SJSA1 (cell line): ENCODE measurements around the gene ATF3. TPM values are rescaled to one million over a fixed set of nuclear protein-coding genes. Genes with fewer than 3 reads are reported as not detected.

Experiments used
- DNase-seq, 2 experiments: peaks; one replicate each; pipeline ENCODE4 v3.0.0-alpha.2; 2015 to 2020; ENCODE audit warnings: low spot score in 2 of 2, low read depth in 1 of 2
- H3K27ac ChIP-seq: fragments of 250-450 bp; sonication (Bioruptor Pico); 2 replicates; pipeline ENCODE4 v1.5.1; 2020; ENCODE audit warnings: mild to moderate bottlenecking, moderate library complexity
- H3K27me3 ChIP-seq: fragments of 250-450 bp; sonication (Bioruptor Pico); replicated peaks from 2 replicates; pipeline ENCODE4 v1.5.1; 2020; ENCODE audit warnings: mild to moderate bottlenecking, moderate library complexity
- H3K36me3 ChIP-seq: fragments of 250-450 bp; sonication (Bioruptor Pico); 2 replicates; pipeline ENCODE4 v1.5.1; 2020; ENCODE audit warnings: mild to moderate bottlenecking
- H3K4me1 ChIP-seq: fragments of 250-450 bp; sonication (Bioruptor Pico); replicated peaks from 2 replicates; pipeline ENCODE4 v1.6.1; 2021; ENCODE audit warnings: mild to moderate bottlenecking
- H3K4me3 ChIP-seq: fragments of 250-450 bp; sonication (Bioruptor Pico); 2 replicates; pipeline ENCODE4 v1.5.1; 2020; ENCODE audit warnings: mild to moderate bottlenecking
- H3K9me3 ChIP-seq: fragments of 250-450 bp; sonication (Bioruptor Pico); replicated peaks from 2 replicates; pipeline ENCODE4 v1.5.1; 2020; ENCODE audit warnings: mild to moderate bottlenecking
- total RNA-seq: library from RNA; depleted of rRNA; stranded (reverse); fragments of >200 nt; shearing (Covaris generic); gene quantifications from 2 replicates; pipeline ENCODE4 v1.2.3, GENCODE V29; 2014

Gene ATF3
- total RNA-seq, 1 experiment from 2014 or later: 14.9 TPM

DNA sequence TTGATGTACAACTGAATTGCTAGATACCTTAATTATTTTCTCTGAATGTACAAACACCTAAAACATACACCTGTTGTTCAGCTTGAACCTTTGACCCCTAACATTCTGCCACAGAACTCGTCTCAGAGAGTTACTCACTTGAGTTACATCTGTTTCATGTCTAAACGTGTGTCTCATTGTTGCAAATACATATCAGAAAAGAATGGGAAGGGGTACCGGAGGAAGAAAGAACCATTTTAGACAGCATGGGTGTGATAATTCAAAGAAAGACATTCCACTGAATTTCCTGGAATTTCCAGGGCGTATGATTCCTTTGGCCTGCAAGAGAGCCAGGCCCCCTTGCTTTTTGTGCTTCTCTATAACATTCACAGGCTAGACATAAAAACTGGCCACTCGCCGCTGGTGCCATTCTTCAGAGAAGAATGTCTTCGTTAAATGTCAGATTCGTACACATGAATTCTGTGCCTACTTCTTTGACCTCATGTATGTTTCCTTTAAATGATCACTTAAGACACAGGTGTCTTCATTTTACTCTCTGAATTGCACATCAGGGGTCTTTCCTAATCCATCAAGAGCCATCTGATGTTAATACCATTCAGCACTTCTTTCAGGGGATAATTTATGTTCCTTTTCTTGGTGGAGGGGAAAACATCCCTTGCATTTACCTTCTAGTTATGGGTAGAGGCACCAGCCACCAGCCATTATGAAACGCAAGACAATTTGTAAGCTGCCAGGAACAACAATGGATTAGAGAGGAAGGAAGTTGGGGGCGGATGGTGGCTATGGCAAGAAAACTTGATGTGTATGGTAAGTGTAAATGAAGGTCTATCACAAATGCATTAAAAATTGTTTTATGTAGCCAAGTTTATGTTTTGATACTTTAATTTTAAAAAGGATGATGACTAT, 12.7 kb downstream of the ATF3 start:
- no peaks in the 10 kb centered on the region for H3K27me3 ChIP-seq
- peaks cover 46% of the 10 kb centered on the region for H3K36me3 ChIP-seq
- H3K9me3 ChIP-seq: no peaks in the 10 kb centered on the region
- no peak overlapping the region for H3K4me3 ChIP-seq
- no peak overlapping the region for H3K27ac ChIP-seq
- no peaks in the 10 kb centered on the region for H3K4me1 ChIP-seq
- DNase-seq: no peak

DNA sequence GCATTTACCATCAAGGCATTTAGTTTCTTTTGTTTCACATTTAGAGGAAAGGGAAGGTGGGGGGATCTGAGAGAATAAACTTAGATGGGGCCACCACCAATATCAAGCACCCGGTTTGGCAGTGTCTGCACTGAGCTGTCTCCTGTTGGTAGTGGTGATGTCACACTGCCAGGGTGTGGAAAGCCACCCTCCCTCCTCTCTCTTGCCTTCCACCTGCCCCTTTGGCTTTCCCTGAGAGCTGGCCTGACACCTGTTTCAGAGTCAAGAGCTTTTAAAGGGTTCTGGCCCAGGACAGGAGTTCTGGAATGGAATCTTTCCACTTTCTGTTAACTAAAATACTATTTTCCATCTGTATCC, 13.4 kb downstream of the ATF3 start:
- no peak for DNase-seq
- H3K9me3 ChIP-seq: no peaks in the 10 kb centered on the region
- H3K36me3 ChIP-seq: peaks cover 40% of the 10 kb centered on the region
- H3K27ac ChIP-seq: no peak overlapping the region
- no peaks in the 10 kb centered on the region for H3K27me3 ChIP-seq
- no peaks in the 10 kb centered on the region for H3K4me1 ChIP-seq
- no peak overlapping the region for H3K4me3 ChIP-seq

DNA sequence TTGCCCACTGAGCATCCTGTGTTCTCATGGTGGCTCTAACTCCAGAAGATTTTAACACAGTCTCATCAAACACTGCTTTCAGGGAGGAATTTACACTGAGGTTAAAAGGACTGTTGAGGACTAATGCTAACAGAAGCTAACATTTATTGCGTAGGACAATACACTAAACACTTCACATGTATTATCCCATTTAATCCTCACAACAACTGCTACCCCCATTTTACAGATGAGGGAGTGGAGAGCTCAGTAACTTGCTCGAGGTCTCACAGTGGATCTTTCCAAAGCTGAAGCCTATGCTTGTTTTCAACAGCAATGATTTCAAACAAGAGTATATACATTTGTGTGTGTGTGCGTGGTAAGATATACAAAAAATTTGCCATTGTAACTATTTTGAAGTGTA, 13.9 kb downstream of the ATF3 start:
- no peak for DNase-seq
- peaks cover 1% of the 10 kb centered on the region for H3K4me1 ChIP-seq
- H3K27ac ChIP-seq: no peak overlapping the region

DNA sequence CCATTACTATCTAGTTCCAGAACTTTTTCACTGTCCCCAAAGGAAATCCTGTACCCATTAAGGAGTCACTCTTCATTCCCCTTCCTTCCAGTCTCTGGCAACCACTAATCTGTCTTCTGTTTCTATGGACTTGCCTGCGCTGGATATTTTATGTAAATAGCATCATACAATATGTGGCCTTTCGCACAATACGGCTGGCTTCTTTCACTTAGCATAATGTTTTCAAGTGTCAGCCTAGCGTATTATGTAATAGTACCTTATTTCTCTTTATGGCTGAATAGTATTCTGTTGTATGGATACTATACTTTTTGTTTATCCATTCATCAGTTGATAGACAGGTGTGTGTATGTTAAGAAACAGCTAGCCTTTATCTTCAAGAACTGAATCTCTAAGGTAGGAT, 14.3 kb downstream of the ATF3 start:
- Histone ChIP-seq H3K4me1 (peaks cover 6% of the 10 kb centered on the region), H3K9me3 (no peaks in the 10 kb centered on the region), H3K27me3 (no peaks in the 10 kb centered on the region), H3K4me3 (no peak overlapping the region), H3K36me3 (peaks cover 30% of the 10 kb centered on the region), H3K27ac (no peak overlapping the region)
- no peak for DNase-seq

More for the DNA sequence above, 13.9 kb downstream of the ATF3 start:
- peaks cover 34% of the 10 kb centered on the region for H3K36me3 ChIP-seq
- H3K27me3 ChIP-seq: no peaks in the 10 kb centered on the region
- no peaks in the 10 kb centered on the region for H3K9me3 ChIP-seq
- H3K4me3 ChIP-seq: no peak overlapping the region

DNA sequence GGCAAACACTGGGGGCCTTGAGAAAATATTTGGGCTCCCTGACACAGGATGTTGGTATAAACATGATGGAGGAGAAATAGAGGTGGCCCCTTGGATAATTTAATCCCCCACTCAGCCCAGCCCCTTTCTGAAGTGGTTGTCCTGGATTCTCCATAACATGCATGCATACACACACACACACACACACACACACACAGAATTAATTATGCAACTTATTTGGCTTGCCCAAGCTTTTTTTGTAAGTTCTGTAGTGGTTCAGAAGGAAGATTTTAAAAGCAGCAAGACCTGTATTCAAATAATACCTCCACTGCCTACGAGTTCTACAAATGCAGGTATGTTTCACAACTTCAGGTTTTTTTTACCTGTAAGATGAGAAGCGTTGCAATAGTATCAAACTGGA, 15.0 kb downstream of the ATF3 start:
- Histone ChIP-seq H3K4me3 (no peak overlapping the region), H3K27ac (no peak overlapping the region), H3K4me1 (peaks cover 13% of the 10 kb centered on the region), H3K36me3 (peaks cover 23% of the 10 kb centered on the region), H3K27me3 (no peaks in the 10 kb centered on the region), H3K9me3 (no peaks in the 10 kb centered on the region)
- no peak for DNase-seq

DNA sequence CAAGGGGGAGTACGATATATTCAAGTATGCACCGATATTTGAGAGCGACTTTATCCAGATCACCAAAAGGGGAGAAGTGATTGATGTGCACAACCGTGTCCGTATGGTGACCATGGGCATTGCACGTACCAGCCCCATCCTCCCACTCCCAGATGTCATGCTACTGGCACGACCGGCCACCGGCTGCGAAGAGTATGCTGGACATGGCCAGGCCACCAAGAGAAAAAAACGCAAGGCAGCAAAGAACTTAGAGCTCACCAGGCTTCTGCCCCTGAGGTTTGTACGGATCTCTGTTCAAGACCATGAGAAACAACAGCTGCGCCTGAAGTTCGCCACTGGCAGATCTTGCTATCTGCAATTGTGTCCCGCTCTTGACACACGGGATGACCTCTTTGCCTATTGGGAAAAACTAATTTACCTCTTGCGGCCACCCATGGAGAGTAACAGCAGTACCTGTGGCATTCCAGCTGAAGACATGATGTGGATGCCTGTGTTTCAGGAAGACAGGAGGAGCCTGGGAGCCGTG, 16.5 kb downstream of the ATF3 start:
- no peak overlapping the region for H3K4me3 ChIP-seq
- H3K27me3 ChIP-seq: no peaks in the 10 kb centered on the region

DNA sequence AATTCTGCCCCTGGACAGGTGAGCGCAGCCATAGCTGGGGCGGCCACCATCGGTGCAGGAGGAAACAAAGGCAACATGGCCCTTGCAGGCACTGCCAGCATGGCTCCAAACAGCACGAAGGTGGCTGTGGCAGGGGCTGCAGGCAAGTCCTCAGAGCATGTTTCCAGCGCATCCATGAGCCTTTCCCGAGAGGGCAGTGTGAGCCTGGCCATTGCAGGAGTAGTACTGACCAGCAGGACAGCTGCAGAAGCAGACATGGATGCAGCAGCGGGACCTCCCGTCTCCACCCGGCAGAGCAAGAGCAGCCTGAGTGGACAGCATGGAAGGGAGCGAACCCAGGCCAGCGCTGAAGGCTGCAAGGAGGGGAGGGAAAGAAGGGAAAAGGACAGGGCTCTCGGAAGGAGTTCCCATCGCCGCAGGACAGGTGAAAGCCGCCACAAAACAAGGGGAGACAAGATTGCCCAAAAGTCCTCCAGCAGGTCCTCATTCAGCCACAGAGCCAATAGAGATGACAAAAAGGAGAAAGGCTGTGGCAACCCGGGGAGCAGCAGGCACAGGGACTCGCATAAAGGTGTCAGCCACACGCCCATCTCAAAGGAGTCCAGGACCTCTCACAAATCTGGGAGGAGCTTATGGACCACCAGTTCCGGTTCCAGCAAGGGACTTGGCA, 17.4 kb downstream of the ATF3 start:
- H3K4me3 ChIP-seq: no peak overlapping the region
- no peak for DNase-seq
- H3K36me3 ChIP-seq: peaks cover 4% of the 10 kb centered on the region
- no peaks in the 10 kb centered on the region for H3K27me3 ChIP-seq
- no peak overlapping the region for H3K27ac ChIP-seq
- peaks cover 23% of the 10 kb centered on the region for H3K4me1 ChIP-seq
- no peaks in the 10 kb centered on the region; the same call in 1 of the 2 replicates for H3K9me3 ChIP-seq

More for the DNA sequence above, 16.5 kb downstream of the ATF3 start:
- Histone ChIP-seq H3K36me3 (peaks cover 11% of the 10 kb centered on the region), H3K9me3 (no peaks in the 10 kb centered on the region; the same call in 1 of the 2 replicates), H3K27ac (no peak overlapping the region), H3K4me1 (peaks cover 19% of the 10 kb centered on the region)
- DNase-seq: no peak

DNA sequence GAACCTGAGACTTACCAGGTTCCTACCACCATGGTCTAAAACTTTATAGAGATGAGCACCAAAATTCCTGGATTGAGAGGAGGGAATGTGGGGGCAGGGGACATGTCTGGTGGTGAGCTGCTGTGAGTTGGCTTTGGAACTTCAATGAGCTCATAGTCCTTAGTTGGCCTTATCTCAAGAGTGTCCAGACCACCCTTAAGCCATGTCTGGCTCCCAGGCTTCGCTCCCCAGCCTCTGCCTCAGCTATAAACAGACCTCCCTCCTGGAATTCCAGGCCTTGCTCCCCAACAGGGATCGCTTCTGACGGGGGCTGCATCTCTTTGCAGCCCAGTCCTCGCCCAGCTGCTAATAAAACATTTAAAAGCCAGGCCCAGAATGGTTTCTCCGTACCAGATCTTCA, 19.5 kb downstream of the ATF3 start:
- H3K27me3 ChIP-seq: no peaks in the 10 kb centered on the region
- H3K36me3 ChIP-seq: no peaks in the 10 kb centered on the region
- no peaks in the 10 kb centered on the region; the same call in 1 of the 2 replicates for H3K9me3 ChIP-seq
- H3K27ac ChIP-seq: no peak overlapping the region
- peaks cover 23% of the 10 kb centered on the region for H3K4me1 ChIP-seq
- DNase-seq: no peak
- no peak overlapping the region for H3K4me3 ChIP-seq

DNA sequence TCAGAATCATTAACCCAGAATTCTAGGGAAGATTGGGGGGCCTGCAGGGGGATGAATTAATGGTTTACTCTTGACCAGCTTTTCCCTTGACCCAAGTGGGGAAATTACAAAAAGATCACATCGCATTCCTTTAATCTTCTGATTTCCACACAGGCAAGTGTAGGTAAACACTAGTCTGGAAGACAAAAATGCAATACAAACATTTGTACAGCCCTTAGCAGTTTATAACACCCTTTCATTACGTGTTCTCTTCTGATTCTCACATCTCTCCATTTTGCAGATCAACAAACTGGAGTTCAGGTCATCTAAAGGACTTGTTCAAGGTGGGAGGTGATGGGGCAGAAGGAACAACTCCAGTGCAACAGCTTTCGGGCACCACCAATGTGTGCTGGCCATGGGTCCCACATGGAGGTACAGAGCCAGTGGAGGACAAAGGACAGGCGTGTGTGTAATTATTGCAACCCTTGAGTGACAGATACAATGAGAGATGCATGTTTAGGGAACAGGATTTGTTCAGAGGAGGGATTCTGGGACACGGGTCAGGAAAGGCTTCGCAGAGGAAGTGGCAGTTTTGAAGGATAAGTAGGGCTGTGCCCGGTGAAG, 20.4 kb downstream of the ATF3 start:
- no peaks in the 10 kb centered on the region for H3K36me3 ChIP-seq
- H3K27ac ChIP-seq: no peak overlapping the region
- no peak overlapping the region for H3K4me3 ChIP-seq
- no peaks in the 10 kb centered on the region; the same call in 1 of the 2 replicates for H3K9me3 ChIP-seq
- H3K27me3 ChIP-seq: no peaks in the 10 kb centered on the region
- DNase-seq: no peak
- H3K4me1 ChIP-seq: peaks cover 23% of the 10 kb centered on the region

DNA sequence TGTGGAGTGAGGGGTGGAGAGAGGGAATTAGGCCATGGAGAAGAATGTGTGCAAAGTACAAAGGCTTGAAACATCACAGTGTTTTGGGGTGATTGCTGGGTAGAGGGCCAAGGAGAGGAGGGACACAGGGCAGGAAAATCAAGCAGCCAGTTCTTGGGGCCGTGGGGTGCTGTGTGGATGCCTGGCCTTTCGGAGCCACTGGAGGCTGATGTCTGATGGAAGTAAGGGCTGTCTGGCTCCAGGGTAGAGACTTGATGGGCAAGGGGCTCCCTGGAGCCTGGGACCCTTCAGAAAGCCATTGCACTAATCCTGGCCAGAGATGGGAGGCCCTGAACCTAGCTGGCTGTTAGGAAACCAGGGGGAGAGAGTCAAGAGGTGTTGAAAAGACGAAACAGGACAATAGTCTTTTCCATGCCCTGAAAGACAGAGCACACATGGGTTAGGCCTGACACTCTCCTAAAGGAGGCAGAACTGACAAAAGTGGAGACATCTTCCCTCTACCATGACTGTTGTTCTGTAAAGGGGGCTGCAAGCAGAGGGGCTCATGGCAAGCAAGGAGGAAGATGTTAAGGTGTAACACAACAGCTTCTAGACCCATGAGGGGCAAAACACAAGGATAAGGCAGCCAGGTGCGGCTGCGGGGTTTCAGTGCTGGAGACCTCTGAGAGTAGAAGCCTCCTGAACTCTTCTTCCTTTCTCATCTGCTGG, 21.0 kb downstream of the ATF3 start:
- H3K36me3 ChIP-seq: no peaks in the 10 kb centered on the region
- H3K4me1 ChIP-seq: peaks cover 24% of the 10 kb centered on the region
- peaks cover 3% of the 10 kb centered on the region; the same call in 1 of the 2 replicates for H3K9me3 ChIP-seq
- DNase-seq: no peak
- no peak overlapping the region for H3K4me3 ChIP-seq
- H3K27me3 ChIP-seq: no peaks in the 10 kb centered on the region
- H3K27ac ChIP-seq: no peak overlapping the region

DNA sequence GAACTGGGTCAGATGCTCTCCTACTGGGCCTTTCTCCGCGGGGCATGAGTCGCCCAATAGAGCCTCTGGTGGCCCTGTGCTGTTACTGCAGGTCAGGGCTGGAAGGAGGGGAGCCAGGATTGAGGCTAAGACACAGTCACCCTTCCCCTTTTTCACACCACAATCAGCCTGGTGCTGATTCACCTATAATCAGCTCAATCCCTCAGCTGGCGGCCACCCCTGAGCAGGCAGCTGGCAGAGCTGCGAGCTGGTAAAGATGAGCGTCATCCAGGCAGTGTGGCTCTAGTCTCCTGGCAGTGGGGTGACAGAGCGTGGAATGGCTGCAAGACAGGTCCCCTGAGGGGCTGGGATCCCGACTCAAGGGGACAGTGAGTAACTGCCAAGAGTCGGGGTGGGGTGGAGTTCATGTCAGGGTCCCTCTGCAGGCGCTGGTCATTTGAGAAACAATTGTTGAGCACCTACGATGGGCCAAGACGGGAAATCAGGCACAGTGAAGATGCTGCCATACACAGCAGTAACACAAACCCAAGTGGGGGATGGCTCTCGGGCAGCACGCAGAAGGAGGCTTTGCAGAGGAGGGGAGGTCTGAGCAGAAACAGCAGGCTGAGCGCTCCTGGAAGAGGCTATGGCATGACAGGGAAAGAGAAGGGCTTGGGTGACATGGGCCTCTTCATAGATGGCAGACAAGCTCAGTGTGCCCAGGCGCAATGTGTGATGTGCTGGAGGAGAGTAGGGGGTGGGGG, 21.8 kb downstream of the ATF3 start:
- no peaks in the 10 kb centered on the region for H3K27me3 ChIP-seq
- no peaks in the 10 kb centered on the region for H3K36me3 ChIP-seq
- no peak overlapping the region for H3K27ac ChIP-seq
- H3K4me3 ChIP-seq: no peak overlapping the region
- peak; percentile 58 to 59 for DNase-seq
- H3K4me1 ChIP-seq: peaks cover 31% of the 10 kb centered on the region
- H3K9me3 ChIP-seq: peaks cover 3% of the 10 kb centered on the region; the same call in 1 of the 2 replicates

DNA sequence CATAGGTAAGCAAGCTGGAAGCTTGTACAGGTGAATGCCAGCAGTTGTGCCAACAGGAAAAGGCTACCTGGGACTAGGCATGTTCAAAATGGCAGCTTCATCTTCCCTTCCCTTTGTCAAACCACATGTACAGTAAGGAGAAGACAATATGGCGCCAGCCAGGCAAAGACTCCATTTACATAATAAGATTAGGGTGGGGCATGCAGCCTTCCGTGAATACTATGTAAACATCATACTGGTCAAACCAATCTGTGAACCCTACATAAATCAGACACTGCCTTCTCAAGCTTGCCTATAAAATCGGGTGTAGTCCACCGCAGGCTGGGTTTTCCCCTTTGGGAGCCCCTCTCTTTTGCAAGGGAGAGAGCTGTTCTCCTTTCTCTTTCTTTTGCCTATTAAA, 24.6 kb downstream of the ATF3 start:
- peaks cover 3% of the 10 kb centered on the region; the same call in 1 of the 2 replicates for H3K9me3 ChIP-seq
- no peak for DNase-seq
- no peaks in the 10 kb centered on the region for H3K36me3 ChIP-seq
- H3K4me1 ChIP-seq: peaks cover 44% of the 10 kb centered on the region
- H3K27me3 ChIP-seq: no peaks in the 10 kb centered on the region
- no peak overlapping the region for H3K4me3 ChIP-seq
- no peak overlapping the region for H3K27ac ChIP-seq

DNA sequence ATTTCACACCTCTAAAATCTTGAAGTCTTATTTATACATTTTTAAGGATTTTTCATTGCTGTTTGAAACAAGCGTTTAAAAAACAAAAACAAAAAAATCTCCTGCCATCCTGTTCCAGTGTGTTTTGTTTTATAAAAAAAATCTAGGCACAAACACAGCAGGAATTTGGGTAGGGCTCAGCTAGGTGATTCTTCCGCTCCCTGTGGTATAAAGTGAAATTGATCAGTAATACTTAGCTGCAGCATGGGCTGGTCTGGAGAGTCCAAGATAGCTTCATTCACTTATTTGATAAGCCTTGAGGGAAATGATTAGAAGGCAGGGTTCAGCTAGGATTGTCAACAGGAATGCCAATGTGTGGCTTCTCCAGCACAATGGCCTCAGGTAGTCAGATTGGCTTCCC, 25.7 kb downstream of the ATF3 start:
- Histone ChIP-seq H3K27me3 (no peaks in the 10 kb centered on the region), H3K27ac (no peak overlapping the region), H3K4me3 (no peak overlapping the region), H3K9me3 (peaks cover 3% of the 10 kb centered on the region; the same call in 1 of the 2 replicates), H3K4me1 (peaks cover 38% of the 10 kb centered on the region), H3K36me3 (no peaks in the 10 kb centered on the region)
- DNase-seq: no peak
